ENCODE data around the gene PRDM16. TPM values are rescaled to one million over a fixed set of nuclear protein-coding genes. Genes with fewer than 3 reads are reported as not detected.
A peak's percentile ranks its signal among the peaks of the same experiment; 100 is the strongest.

The PRDM16 gene
- total RNA-seq, 4 donors from 2014 or later = 5.4 to 13.2 (median 7.7) TPM

- no peak for TF ChIP-seq POLR2A (IDR thresholded peaks at IDR 0.05)
- TF ChIP-seq CTCF (IDR thresholded peaks at IDR 0.05) = no peak
- H3K36me3 ChIP-seq = no peaks in the 10 kb centered on the region
- no peaks in the 10 kb centered on the region for H3K4me1 ChIP-seq
- H3K27me3 ChIP-seq = no peaks in the 10 kb centered on the region
- no peak overlapping the region for H3K4me3 ChIP-seq
- no peaks in the 10 kb centered on the region for H3K9me3 ChIP-seq
- no peak overlapping the region for H3K27ac ChIP-seq
- DNase-seq = no peak
These were observed 296.6 kb downstream of the PRDM16 start for GRCh38 chr1:3365523-3366125.

- H3K4me1 ChIP-seq = no peaks in the 10 kb centered on the region
- no peaks in the 10 kb centered on the region for H3K9me3 ChIP-seq
- TF ChIP-seq CTCF (IDR thresholded peaks at IDR 0.05) = no peak
- no peak for TF ChIP-seq POLR2A (IDR thresholded peaks at IDR 0.05)
- DNase-seq = no peak
- no peaks in the 10 kb centered on the region for H3K27me3 ChIP-seq
- H3K27ac ChIP-seq = peak overlapping the region in 1 of 4 donors; percentile 76
- no peaks in the 10 kb centered on the region for H3K36me3 ChIP-seq
- H3K4me3 ChIP-seq = no peak overlapping the region
These were observed 297.4 kb downstream of the PRDM16 start for GRCh38 chr1:3366126-3367051.

- Histone ChIP-seq H3K36me3 (no peaks in the 10 kb centered on the region), H3K4me3 (no peak overlapping the region), H3K9me3 (no peaks in the 10 kb centered on the region), H3K27ac (no peak overlapping the region), H3K4me1 (no peaks in the 10 kb centered on the region), H3K27me3 (no peaks in the 10 kb centered on the region)
- TF ChIP-seq CTCF (IDR thresholded peaks at IDR 0.05) (no peak), POLR2A (IDR thresholded peaks at IDR 0.05) (no peak)
- no peak for DNase-seq
These were observed 298.4 kb downstream of the PRDM16 start for GRCh38 chr1:3367376-3367775.

GRCh38 chr1:3368059-3368458 lies 299.1 kb downstream of the PRDM16 start:
- no peak for DNase-seq
- Histone ChIP-seq H3K4me1 (no peaks in the 10 kb centered on the region), H3K4me3 (no peak overlapping the region), H3K36me3 (no peaks in the 10 kb centered on the region), H3K27me3 (no peaks in the 10 kb centered on the region), H3K9me3 (no peaks in the 10 kb centered on the region), H3K27ac (no peak overlapping the region)
- no peak for TF ChIP-seq CTCF (IDR thresholded peaks at IDR 0.05)
- TF ChIP-seq POLR2A (IDR thresholded peaks at IDR 0.05) = no peak

- DNase-seq = no peak
- Histone ChIP-seq H3K4me3 (no peak overlapping the region), H3K9me3 (no peaks in the 10 kb centered on the region), H3K27me3 (no peaks in the 10 kb centered on the region), H3K36me3 (no peaks in the 10 kb centered on the region), H3K27ac (peak overlapping the region in 2 of 4 donors; percentile 11 to 64), H3K4me1 (no peaks in the 10 kb centered on the region)
- TF ChIP-seq POLR2A (IDR thresholded peaks at IDR 0.05) = no peak
- TF ChIP-seq CTCF (IDR thresholded peaks at IDR 0.05) = no peak
These were observed 299.9 kb downstream of the PRDM16 start for GRCh38 chr1:3368711-3369445.
